Measurements from ENCODE around the gene KCNC4. TPM values are rescaled to one million over a fixed set of nuclear protein-coding genes. Genes with fewer than 3 reads are reported as not detected.

Gene KCNC4
- total and polyA plus RNA-seq, 2 donors (not counting 1 experiment from before 2014, with no cell fraction given) = 0.66 to 0.76 TPM

DNA sequence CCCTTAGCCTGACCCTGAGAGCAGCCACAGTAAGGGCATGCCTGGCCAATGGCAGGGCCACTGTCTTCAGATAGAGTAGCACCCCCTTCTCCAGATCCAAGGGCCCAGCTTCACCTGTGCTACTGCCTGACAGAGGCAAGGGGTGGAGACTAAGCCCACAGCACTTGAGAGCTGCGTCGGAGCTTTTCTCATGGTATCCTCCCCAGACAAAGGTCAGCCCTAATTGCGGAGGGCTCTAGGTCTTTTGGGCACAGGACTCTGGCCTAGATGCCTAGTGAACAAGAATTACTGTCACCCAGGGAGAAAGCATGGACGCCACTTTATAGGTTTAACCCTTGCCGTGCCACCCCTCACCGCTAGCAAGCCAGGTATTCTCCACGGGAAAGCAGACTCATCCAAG, 15.1 kb downstream of the KCNC4 start:
- Histone ChIP-seq H3K27ac (ENCODE audit: insufficient read depth, low read length) (no peak overlapping the region), H3K9ac (ENCODE audit: insufficient read depth, low read length) (no peak overlapping the region), H3K4me2 (ENCODE audit: extremely low read depth, insufficient read depth, low read length) (no peak overlapping the region), H3K79me2 (ENCODE audit: control insufficient read depth, insufficient read depth, low read length) (no peaks in the 10 kb centered on the region), H3K9me3 (ENCODE audit: control insufficient read depth, insufficient read depth, low read depth, low read length) (no peaks in the 10 kb centered on the region), H3K36me3 (ENCODE audit: control insufficient read depth, insufficient read depth, low read length) (no peaks in the 10 kb centered on the region), H3K4me3 (replicated peaks in 1 of 4; ENCODE audit: control extremely low read depth in 1 of 4, insufficient read depth in 1 of 4, low read depth in 3 of 4, low read length in 4 of 4) (no peak overlapping the region), H4K20me1 (ENCODE audit: control insufficient read depth, extremely low read depth, insufficient read depth, low read length) (no peaks in the 10 kb centered on the region), H3K27me3 (ENCODE audit: control insufficient read depth, insufficient read depth, low read length) (no peaks in the 10 kb centered on the region), H2AFZ (ENCODE audit: low read length) (no peak overlapping the region), H3K4me1 (ENCODE audit: control insufficient read depth, extremely low read depth, insufficient read depth, low read length) (no peaks in the 10 kb centered on the region)
- no peak for TF ChIP-seq EZH2 (IDR thresholded peaks at IDR 0.05; ENCODE audit: low read length, missing control alignments)
- TF ChIP-seq, protein P1, sequence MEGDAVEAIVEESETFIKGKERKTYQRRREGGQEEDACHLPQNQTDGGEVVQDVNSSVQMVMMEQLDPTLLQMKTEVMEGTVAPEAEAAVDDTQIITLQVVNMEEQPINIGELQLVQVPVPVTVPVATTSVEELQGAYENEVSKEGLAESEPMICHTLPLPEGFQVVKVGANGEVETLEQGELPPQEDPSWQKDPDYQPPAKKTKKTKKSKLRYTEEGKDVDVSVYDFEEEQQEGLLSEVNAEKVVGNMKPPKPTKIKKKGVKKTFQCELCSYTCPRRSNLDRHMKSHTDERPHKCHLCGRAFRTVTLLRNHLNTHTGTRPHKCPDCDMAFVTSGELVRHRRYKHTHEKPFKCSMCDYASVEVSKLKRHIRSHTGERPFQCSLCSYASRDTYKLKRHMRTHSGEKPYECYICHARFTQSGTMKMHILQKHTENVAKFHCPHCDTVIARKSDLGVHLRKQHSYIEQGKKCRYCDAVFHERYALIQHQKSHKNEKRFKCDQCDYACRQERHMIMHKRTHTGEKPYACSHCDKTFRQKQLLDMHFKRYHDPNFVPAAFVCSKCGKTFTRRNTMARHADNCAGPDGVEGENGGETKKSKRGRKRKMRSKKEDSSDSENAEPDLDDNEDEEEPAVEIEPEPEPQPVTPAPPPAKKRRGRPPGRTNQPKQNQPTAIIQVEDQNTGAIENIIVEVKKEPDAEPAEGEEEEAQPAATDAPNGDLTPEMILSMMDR (conservative IDR thresholded peaks at IDR 0.05 in 1 of 2, IDR thresholded peaks at IDR 0.05 in 1 of 2; ENCODE audit: low read depth in 1 of 2, low read length in 2 of 2) = no peak
- no peak for DNase-seq (ENCODE audit: low read depth in 2 of 2)

DNA sequence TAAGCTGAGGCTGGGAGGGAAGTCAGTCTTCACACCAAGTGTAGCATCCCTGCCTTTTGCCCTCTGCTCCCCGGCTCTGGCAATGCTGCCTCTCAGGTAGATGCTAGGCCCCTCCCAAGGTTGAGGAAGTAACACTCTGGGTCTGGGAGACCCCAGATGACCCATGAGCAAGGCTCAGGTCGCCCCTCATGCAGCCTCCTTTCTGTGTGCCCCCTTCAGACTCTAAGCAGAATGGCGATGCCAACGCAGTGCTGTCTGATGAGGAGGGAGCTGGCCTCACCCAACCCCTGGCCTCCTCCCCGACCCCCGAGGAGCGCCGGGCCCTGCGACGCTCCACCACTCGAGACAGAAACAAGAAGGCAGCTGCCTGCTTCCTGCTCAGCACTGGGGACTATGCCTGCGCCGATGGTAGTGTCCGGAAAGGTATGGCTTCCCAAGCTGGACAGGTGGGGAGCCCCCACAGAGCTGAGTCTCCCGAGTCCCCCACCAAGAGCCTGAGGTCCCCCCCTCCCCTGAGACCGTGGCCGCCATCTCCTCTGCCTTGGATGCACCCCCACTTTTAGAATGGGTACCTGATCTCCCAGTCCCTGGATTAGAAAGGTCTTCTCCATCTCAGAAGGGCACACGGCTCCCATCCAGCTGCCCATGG, 15.8 kb downstream of the KCNC4 start:
- Histone ChIP-seq H2AFZ (ENCODE audit: low read length) (no peak overlapping the region), H3K4me1 (ENCODE audit: control insufficient read depth, extremely low read depth, insufficient read depth, low read length) (no peaks in the 10 kb centered on the region), H3K27me3 (ENCODE audit: control insufficient read depth, insufficient read depth, low read length) (no peaks in the 10 kb centered on the region), H3K4me3 (replicated peaks in 1 of 4; ENCODE audit: control extremely low read depth in 1 of 4, insufficient read depth in 1 of 4, low read depth in 3 of 4, low read length in 4 of 4) (no peak overlapping the region), H4K20me1 (ENCODE audit: control insufficient read depth, extremely low read depth, insufficient read depth, low read length) (no peaks in the 10 kb centered on the region), H3K27ac (ENCODE audit: insufficient read depth, low read length) (no peak overlapping the region), H3K9ac (ENCODE audit: insufficient read depth, low read length) (no peak overlapping the region), H3K9me3 (ENCODE audit: control insufficient read depth, insufficient read depth, low read depth, low read length) (no peaks in the 10 kb centered on the region), H3K79me2 (ENCODE audit: control insufficient read depth, insufficient read depth, low read length) (no peaks in the 10 kb centered on the region), H3K4me2 (ENCODE audit: extremely low read depth, insufficient read depth, low read length) (no peak overlapping the region), H3K36me3 (ENCODE audit: control insufficient read depth, insufficient read depth, low read length) (no peaks in the 10 kb centered on the region)
- TF ChIP-seq, protein P1 (conservative IDR thresholded peaks at IDR 0.05 in 1 of 2, IDR thresholded peaks at IDR 0.05 in 1 of 2; ENCODE audit: low read depth in 1 of 2, low read length in 2 of 2) = no peak
- no peak for TF ChIP-seq EZH2 (IDR thresholded peaks at IDR 0.05; ENCODE audit: low read length, missing control alignments)
- no peak for DNase-seq (ENCODE audit: low read depth in 2 of 2)

DNA sequence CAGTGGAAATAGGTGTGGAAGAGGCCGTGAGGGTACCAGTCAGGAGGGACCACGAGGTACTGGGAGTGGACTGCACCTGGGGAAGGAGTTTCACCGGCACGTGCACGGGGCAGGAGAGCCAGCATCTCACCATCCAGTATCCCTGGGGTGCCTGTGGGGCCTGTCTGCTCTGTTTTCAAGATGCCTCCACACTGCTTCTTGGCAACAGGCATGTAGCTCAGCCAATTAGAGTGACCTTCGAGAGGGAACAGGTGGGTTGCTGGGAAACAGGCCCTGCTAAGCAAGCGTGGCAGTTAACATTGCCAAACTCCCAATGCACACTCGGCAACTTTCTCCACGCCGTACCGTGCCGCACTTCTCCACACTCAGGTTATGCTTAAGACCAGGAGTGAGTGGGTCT, 17.7 kb downstream of the KCNC4 start:
- Histone ChIP-seq H3K79me2 (ENCODE audit: control insufficient read depth, insufficient read depth, low read length) (no peaks in the 10 kb centered on the region), H3K27ac (ENCODE audit: insufficient read depth, low read length) (no peak overlapping the region), H3K27me3 (ENCODE audit: control insufficient read depth, insufficient read depth, low read length) (no peaks in the 10 kb centered on the region), H3K9ac (ENCODE audit: insufficient read depth, low read length) (no peak overlapping the region), H3K36me3 (ENCODE audit: control insufficient read depth, insufficient read depth, low read length) (no peaks in the 10 kb centered on the region), H3K9me3 (ENCODE audit: control insufficient read depth, insufficient read depth, low read depth, low read length) (no peaks in the 10 kb centered on the region), H3K4me3 (replicated peaks in 1 of 4; ENCODE audit: control extremely low read depth in 1 of 4, insufficient read depth in 1 of 4, low read depth in 3 of 4, low read length in 4 of 4) (no peak overlapping the region), H4K20me1 (ENCODE audit: control insufficient read depth, extremely low read depth, insufficient read depth, low read length) (no peaks in the 10 kb centered on the region), H3K4me2 (ENCODE audit: extremely low read depth, insufficient read depth, low read length) (no peak overlapping the region), H3K4me1 (ENCODE audit: control insufficient read depth, extremely low read depth, insufficient read depth, low read length) (no peaks in the 10 kb centered on the region), H2AFZ (ENCODE audit: low read length) (no peak overlapping the region)
- no peak for DNase-seq (ENCODE audit: low read depth in 2 of 2)
- TF ChIP-seq EZH2 (IDR thresholded peaks at IDR 0.05; ENCODE audit: low read length, missing control alignments) = no peak
- TF ChIP-seq, protein P1 (conservative IDR thresholded peaks at IDR 0.05 in 1 of 2, IDR thresholded peaks at IDR 0.05 in 1 of 2; ENCODE audit: low read depth in 1 of 2, low read length in 2 of 2) = no peak
